Ishikawa (cell line): Measurements from ENCODE around the gene SH3PXD2A.

ENCODE experiments used
- EP300 ChIP-seq: IDR thresholded peaks from 2 replicates; pipeline ENCODE4 v1.6.1; 2012; ENCODE audit warnings: borderline replicate concordance
- RAD21 ChIP-seq: IDR thresholded peaks from 2 replicates; pipeline ENCODE4 v1.6.1; 2012; ENCODE audit warnings: low read depth
- REST ChIP-seq: IDR thresholded peaks from 2 replicates; pipeline ENCODE4 v1.6.1; 2012; ENCODE audit warnings: low read depth, mild to moderate bottlenecking
- TAF1 ChIP-seq: IDR thresholded peaks from 2 replicates; pipeline ENCODE4 v1.6.1; 2012; ENCODE audit warnings: low read depth, mild to moderate bottlenecking
- TF ChIP-seq, protein P1 (sequence below): IDR thresholded peaks from 2 replicates; pipeline ENCODE4 v1.6.1; 2012

- TF ChIP-seq EP300 (no peak), REST (no peak), TAF1 (no peak), RAD21 (no peak)
- TF ChIP-seq, protein P1, sequence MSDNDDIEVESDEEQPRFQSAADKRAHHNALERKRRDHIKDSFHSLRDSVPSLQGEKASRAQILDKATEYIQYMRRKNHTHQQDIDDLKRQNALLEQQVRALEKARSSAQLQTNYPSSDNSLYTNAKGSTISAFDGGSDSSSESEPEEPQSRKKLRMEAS, result no peak
These were observed 134.4 kb downstream of the SH3PXD2A start for GRCh38 chr10:103720964-103721335.
